ENCODE data around the gene HOXA13.
A peak's percentile ranks its signal among the peaks of the same experiment; 100 is the strongest.

HOXA13 gene

DNA sequence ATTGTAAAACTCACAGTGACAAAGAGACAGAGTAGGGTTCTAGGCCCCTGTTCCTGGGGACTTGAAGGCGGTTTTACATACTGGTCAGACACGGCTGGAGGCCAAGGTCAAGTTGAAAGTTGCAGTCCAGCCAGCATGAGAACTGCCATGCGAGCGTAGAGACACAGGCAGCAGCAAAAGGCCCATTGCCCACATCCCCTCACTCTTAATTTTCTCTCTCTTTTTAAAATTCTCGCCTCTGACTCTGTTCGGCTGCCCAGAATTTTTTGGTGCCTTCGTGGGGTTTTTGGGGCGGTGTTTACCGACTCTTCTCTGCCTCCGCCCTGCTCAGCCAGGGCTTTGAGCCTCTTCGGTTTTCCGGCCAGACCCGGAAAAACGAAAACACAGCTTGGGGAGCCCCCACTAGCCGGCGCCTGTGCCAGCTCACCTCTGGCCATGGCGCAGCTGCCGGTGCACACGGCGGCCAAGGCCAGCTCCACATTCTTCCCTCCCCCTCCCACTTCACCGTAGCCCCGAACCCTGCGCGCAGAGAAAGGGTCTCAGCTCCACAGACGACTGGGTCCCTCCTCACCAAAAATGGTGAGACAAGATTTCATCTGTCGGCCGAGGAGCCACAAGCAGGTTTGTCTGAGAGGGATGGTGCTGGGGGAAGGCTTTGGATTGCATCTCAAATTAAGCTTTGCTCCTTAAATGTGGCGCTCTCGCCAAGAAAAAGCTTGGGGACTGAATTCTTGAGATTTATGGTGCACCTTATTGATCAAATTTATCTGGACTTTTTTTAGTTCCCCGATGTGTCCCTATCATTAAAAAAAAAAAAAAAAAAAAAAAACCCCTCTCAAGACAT lies 2.3 kb upstream of the HOXA13 start:
- Histone ChIP-seq H3K27ac (no peak overlapping the region), H3K4me3 (no peak overlapping the region), H3K4me1 (peaks cover 0 to 48% (median 26%) of the 10 kb centered on the region in 4 donors), H3K9me3 (no peaks in the 10 kb centered on the region), H3K27me3 (peaks cover 4 to 98% of the 10 kb centered on the region in 2 donors), H3K36me3 (no peaks in the 10 kb centered on the region)
- intact Hi-C loops (cut with DNase I; ENCODE audit: low total_unique reads) = loop anchor here (10.0 kb wide), 1 partner anchor 373 kb away; no protein-coding TSS in a partner anchor
- peak in 1 of 2 donors; percentile 47 for DNase-seq
- TF ChIP-seq, protein P1, sequence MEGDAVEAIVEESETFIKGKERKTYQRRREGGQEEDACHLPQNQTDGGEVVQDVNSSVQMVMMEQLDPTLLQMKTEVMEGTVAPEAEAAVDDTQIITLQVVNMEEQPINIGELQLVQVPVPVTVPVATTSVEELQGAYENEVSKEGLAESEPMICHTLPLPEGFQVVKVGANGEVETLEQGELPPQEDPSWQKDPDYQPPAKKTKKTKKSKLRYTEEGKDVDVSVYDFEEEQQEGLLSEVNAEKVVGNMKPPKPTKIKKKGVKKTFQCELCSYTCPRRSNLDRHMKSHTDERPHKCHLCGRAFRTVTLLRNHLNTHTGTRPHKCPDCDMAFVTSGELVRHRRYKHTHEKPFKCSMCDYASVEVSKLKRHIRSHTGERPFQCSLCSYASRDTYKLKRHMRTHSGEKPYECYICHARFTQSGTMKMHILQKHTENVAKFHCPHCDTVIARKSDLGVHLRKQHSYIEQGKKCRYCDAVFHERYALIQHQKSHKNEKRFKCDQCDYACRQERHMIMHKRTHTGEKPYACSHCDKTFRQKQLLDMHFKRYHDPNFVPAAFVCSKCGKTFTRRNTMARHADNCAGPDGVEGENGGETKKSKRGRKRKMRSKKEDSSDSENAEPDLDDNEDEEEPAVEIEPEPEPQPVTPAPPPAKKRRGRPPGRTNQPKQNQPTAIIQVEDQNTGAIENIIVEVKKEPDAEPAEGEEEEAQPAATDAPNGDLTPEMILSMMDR (IDR thresholded peaks at IDR 0.05) = no peak

- Histone ChIP-seq H3K27ac (no peak overlapping the region), H3K9me3 (no peaks in the 10 kb centered on the region), H3K36me3 (no peaks in the 10 kb centered on the region), H3K4me1 (peaks cover 0 to 48% (median 26%) of the 10 kb centered on the region in 4 donors), H3K4me3 (no peak overlapping the region), H3K27me3 (peaks cover 4 to 98% of the 10 kb centered on the region in 2 donors)
- peak in 1 of 2 donors; percentile 52 for DNase-seq
- intact Hi-C loops (cut with DNase I; ENCODE audit: low total_unique reads) = loop anchor here (10.0 kb wide), 1 partner anchor 373 kb away; no protein-coding TSS in a partner anchor
- TF ChIP-seq, protein P1 (IDR thresholded peaks at IDR 0.05) = no peak
Observed at GRCh38 chr7:27201580-27202017, 1.7 kb upstream of the HOXA13 start.

GRCh38 chr7:27200761-27201579 lies 1.1 kb upstream of the HOXA13 start:
- H3K4me1 ChIP-seq = peaks cover 0 to 48% (median 26%) of the 10 kb centered on the region in 4 donors
- TF ChIP-seq, protein P1 (IDR thresholded peaks at IDR 0.05) = no peak
- H3K9me3 ChIP-seq = no peaks in the 10 kb centered on the region
- peak overlapping the region in 1 of 2 donors; percentile 44 for H3K4me3 ChIP-seq
- H3K36me3 ChIP-seq = no peaks in the 10 kb centered on the region
- intact Hi-C loops (cut with DNase I; ENCODE audit: low total_unique reads) = loop anchor here (10.0 kb wide), 1 partner anchor 374 kb away; no protein-coding TSS in a partner anchor
- H3K27me3 ChIP-seq = peaks cover 4 to 97% of the 10 kb centered on the region in 2 donors
- DNase-seq = peak in 1 of 2 donors; percentile 51
- no peak overlapping the region for H3K27ac ChIP-seq

DNA sequence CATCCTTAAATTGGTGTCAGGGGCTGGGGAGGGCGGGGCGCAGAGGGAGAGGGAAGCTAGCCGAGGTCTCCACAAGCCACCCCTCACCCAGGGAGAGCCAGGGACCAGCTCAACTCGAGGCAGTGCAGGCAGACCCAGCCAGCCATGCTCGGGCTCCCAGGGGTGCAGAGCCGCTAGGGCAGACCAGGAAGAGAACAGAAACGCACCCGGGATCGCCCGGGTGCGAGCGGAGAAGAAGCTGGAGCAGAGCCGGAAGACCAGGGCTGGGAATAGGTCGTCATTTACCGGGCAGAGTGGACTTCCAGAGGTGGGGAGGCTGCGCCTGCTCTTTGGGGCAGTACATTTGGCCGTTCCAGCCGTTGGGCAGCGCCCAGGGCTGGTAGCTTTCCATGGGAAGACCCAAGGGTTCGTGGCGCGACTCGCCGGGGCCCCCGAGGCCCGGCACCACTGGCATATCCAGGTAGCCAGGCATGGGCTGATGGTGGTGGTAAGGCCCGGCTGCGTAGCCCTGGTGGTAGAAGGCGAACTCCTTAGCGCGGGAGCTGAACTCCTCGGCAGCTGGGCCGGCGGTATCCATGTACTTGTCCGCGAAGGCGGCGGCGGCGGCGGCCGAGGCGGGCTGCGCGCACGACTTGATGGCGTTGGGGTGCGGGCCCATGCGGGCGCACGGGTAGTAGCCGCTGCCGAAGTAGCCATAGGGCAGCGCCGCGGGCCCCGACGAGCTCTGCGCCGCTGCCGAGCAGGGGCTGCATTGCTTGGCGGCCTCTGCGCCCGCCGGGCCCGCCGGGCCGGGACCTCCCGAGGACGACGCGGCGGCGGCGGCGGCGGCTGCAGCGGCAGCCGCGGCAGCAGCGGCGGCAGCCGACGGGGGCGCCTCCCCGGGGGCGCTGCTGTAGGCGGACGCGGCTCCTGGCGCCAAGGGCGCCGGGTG lies 755 bp downstream of the HOXA13 start:
- DNase-seq = peak in 1 of 2 donors; percentile 66
- Histone ChIP-seq H3K4me3 (peak overlapping the region; percentile 35 to 44), H3K36me3 (no peaks in the 10 kb centered on the region), H3K27ac (no peak overlapping the region), H3K27me3 (peaks cover 4 to 97% of the 10 kb centered on the region in 2 donors), H3K4me1 (peaks cover 0 to 37% (median 15%) of the 10 kb centered on the region in 4 donors), H3K9me3 (no peaks in the 10 kb centered on the region)
- TF ChIP-seq, protein P1 (IDR thresholded peaks at IDR 0.05) = no peak
- intact Hi-C loops (cut with DNase I; ENCODE audit: low total_unique reads) = loop anchor here (10.0 kb wide), 2 partner anchors 726 to 896 kb away; no protein-coding TSS in a partner anchor
